Measurements from ENCODE around the gene GNAT1.
A peak's percentile ranks its signal among the peaks of the same experiment; 100 is the strongest.

Gene GNAT1

DNA sequence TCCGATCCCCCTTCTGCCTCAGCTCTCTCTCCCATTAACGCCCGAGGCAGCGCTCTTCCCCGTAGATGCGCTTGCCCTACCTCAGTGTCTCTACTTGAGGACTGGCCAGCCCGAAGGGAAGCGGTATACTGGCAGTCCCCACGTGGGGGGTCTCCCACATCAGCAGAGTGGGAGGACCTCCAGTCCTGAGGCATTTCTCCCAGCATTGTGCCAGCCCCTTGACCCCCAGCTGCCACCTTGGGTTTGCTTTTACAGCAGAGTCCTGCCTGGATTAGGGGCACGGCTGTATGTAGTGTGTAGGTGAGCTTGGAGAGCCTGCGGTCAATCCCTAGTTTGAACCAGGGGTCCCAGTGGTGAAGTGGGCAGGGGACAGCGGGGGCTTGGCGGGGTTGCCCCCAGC, 35.5 kb upstream of the GNAT1 start:
- peak overlapping the region; percentile 73 for H3K4me3 ChIP-seq (replicated peaks; ENCODE audit: low read depth, low read length)
- no peak for DNase-seq (ENCODE audit: extremely low read depth, low read depth)
- TF ChIP-seq, protein P1, sequence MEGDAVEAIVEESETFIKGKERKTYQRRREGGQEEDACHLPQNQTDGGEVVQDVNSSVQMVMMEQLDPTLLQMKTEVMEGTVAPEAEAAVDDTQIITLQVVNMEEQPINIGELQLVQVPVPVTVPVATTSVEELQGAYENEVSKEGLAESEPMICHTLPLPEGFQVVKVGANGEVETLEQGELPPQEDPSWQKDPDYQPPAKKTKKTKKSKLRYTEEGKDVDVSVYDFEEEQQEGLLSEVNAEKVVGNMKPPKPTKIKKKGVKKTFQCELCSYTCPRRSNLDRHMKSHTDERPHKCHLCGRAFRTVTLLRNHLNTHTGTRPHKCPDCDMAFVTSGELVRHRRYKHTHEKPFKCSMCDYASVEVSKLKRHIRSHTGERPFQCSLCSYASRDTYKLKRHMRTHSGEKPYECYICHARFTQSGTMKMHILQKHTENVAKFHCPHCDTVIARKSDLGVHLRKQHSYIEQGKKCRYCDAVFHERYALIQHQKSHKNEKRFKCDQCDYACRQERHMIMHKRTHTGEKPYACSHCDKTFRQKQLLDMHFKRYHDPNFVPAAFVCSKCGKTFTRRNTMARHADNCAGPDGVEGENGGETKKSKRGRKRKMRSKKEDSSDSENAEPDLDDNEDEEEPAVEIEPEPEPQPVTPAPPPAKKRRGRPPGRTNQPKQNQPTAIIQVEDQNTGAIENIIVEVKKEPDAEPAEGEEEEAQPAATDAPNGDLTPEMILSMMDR (IDR thresholded peaks at IDR 0.05; ENCODE audit: low read depth, low read length, missing control alignments): no peak

DNA sequence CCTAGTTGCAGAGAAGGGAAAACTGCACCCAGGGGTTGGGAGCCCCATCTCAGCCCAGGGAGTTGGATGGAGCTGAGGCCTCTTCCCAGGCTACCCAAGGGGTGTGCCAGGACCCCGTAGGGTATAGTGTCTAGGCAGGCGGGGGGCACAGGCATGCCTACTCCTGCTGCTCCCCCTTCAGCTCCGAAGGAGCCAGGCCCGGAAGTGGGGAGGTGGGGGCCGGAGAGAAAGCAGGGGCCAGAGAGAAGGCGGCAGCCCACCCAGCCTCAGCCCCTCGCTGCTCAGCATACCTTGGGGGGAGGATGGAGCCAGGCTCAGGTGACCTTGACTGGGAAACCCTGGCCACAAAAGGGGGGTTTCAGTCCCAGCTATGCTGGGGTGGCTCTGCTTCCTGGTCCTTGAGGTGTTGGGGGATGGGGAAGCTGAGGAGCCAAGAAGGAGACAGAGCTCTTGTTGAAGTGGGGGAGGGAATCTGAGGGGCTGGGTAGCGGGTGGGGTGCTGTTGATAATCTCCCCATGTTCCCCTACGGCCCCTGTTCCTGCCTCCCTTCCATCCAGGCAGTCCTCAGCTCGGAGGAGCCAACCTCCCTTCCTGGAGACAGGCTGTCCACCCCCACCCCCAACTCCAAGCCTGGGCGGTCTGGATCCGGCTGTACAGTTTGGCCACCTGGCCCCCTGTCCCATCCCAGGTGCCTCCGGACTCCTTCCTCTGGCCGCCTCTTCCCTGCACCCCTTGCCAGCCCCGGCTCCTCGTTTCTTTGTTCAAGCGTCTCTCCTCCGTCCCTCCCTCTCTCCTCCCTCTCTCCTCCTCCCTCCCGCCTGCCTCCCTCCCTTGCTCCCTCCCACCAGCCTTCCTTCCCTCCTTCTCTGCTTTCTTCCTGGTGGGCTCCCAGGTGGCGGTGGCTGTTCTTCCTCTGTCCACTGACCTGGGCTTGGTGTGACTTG, 34.6 kb upstream of the GNAT1 start:
- H3K4me3 ChIP-seq (replicated peaks; ENCODE audit: low read depth, low read length): peak overlapping the region; percentile 73
- no peak for DNase-seq (ENCODE audit: extremely low read depth, low read depth)
- TF ChIP-seq, protein P1 (IDR thresholded peaks at IDR 0.05; ENCODE audit: low read depth, low read length, missing control alignments): no peak

DNA sequence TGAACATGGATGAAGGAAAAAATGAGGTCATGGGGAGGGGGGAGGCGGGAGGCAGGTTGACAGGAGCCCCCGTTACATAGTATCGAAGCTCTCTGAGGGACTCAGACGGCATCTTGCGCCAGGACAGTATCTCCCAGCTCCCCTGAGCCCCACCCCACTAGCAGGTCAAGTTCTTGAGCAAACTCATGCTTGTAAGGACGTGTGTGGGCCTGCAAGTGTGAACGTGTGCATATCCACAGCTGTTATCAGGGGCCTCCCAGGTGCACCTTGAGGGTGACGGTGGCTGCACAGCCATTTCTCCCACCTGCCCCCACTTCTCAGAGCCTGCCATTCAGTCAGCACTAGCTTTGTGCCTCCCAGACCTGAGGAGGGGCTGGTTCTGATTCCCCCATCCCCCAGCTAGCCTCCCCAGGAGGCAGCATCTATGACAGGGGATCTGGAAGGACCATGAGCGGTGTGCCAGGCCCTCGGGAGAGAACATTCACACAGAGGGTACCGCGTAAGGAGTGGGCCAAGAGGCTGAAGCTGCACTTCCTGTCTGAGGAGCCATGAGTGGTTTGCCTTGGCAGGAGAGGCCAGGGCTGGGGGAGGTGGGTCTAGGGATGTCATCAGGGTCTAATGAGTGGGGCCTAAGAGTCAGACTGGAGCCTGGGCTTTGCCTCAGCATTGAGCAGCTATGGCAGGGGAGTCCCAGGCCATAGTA, 33.4 kb upstream of the GNAT1 start:
- DNase-seq (ENCODE audit: extremely low read depth, low read depth): no peak
- no peak overlapping the region for H3K4me3 ChIP-seq (replicated peaks; ENCODE audit: low read depth, low read length)

DNA sequence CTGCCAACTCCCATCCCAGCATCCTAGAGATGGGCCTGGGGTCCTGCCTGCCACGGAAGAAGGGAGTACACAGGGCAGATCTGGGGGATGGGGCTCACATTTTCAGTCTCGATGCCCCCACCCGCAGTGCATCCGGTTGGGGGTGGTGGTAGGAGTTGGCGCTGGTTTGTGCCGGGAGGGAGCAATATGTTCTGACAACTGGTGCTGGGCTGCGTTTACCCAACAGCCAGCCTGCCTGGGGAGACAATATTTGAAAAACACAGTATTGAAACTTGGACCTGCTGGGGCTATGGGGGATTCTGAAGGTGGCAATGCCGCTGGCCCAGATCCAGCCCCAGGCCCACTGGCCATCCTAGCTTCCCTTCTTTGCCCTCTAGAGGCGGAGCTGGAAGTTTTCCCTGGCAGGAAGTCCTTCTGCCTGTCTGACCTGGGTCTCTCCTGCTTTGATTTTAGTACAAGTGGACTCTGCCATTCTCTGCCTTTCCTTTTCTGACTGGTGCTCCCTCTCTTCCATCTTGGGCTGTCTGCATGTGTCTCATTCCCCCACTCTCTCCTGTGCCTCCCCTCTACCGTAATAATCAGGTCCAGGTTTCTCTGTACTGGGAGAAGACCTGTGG, 32.8 kb upstream of the GNAT1 start:
- TF ChIP-seq, protein P1 (IDR thresholded peaks at IDR 0.05; ENCODE audit: low read depth, low read length, missing control alignments): no peak
- DNase-seq (ENCODE audit: extremely low read depth, low read depth): no peak
- no peak overlapping the region for H3K4me3 ChIP-seq (replicated peaks; ENCODE audit: low read depth, low read length)

More for the DNA sequence above, 33.4 kb upstream of the GNAT1 start:
- TF ChIP-seq, protein P1 (IDR thresholded peaks at IDR 0.05; ENCODE audit: low read depth, low read length, missing control alignments): no peak

DNA sequence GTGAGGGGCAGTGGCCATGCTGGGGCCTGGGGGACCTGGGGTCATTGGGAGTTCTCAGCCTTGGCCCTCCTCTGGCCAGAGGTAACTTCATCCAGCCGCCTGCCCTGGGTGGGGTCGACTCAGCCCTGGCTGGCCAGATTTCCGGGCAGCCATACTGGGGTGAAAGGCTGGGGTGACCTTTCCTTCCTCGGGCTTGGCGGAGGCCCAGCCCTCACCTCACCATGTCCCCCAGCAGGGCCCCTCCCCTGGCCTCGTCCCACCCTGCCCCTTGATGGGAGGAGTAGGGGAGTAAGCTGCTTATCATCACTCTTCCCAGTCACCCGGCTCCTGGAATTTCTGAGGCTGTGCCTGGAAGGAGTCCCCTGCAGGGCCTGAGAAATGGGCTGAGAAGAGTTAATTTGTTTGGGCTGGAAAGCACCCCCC, 30.8 kb upstream of the GNAT1 start:
- H3K4me3 ChIP-seq (replicated peaks; ENCODE audit: low read depth, low read length): no peak overlapping the region
- no peak for DNase-seq (ENCODE audit: extremely low read depth, low read depth)
- TF ChIP-seq, protein P1 (IDR thresholded peaks at IDR 0.05; ENCODE audit: low read depth, low read length, missing control alignments): no peak

DNA sequence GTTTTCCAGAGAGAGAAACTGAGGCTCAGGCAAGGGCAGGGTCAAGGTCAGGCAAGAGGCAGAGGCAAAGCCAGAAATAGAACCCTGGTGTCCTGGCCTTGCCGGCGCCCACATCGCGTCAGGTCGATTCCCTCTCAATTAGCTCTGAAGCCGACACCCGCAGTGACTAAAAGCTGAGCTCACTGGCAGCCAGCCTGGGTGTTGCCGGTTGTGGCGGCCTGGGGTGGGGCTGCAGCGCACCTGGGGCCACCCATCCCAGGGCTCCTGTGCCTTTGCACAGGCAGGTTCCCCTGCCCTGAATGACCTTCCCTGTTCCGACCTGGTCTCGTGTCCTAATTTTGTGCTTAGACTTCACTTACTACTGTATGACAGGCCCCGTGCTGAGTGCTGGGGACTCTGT, 30.1 kb upstream of the GNAT1 start:
- H3K4me3 ChIP-seq (replicated peaks; ENCODE audit: low read depth, low read length): no peak overlapping the region
- TF ChIP-seq, protein P1 (IDR thresholded peaks at IDR 0.05; ENCODE audit: low read depth, low read length, missing control alignments): no peak
- no peak for DNase-seq (ENCODE audit: extremely low read depth, low read depth)
